Neural cell (in vitro differentiated cells): ENCODE measurements around the gene CCDC106.

Source experiments
- CTCF ChIP-seq: fragments of 450-650 bp; IDR thresholded peaks from 2 replicates; pipeline ENCODE4 v1.5.1; 2014; ENCODE audit warnings: antibody characterized with exemption, mild to moderate bottlenecking, moderate library complexity; ENCODE audit not compliant: poor library complexity, severe bottlenecking
- EP300 ChIP-seq: fragments of 450-650 bp; conservative IDR thresholded peaks from 2 replicates; pipeline ENCODE4 v1.6.1; 2014; ENCODE audit warnings: antibody characterized with exemption, mild to moderate bottlenecking, moderate library complexity; ENCODE audit not compliant: poor library complexity, severe bottlenecking
- EZH2 ChIP-seq: fragments of 200-600, 300-800 bp; shearing (Covaris generic), sonication (generic); IDR thresholded peaks from 2 replicates; pipeline ENCODE4 v1.6.1; 2014; ENCODE audit warnings: antibody characterized with exemption, low read length, borderline replicate concordance, mild to moderate bottlenecking; ENCODE audit not compliant: insufficient read depth, poor library complexity, severe bottlenecking
- SMC3 ChIP-seq: fragments of 450-650 bp; conservative IDR thresholded peaks from 2 replicates; pipeline ENCODE4 v1.6.1; 2014; ENCODE audit warnings: antibody characterized with exemption, mild to moderate bottlenecking, moderate library complexity; ENCODE audit not compliant: poor library complexity

- TF ChIP-seq CTCF, result no peak
- TF ChIP-seq SMC3, result no peak
- TF ChIP-seq EZH2, result no peak
- no peak for TF ChIP-seq EP300
These were observed 3.7 kb upstream of the CCDC106 start for GRCh38 chr19:55644191-55644833.
